Esophagus muscularis mucosa (tissue), 4 donors: ENCODE data around the gene PGAM1. TPM values are rescaled to one million over a fixed set of nuclear protein-coding genes. Genes with fewer than 3 reads are reported as not detected.
A peak's percentile ranks its signal among the peaks of the same experiment; 100 is the strongest.

ENCODE experiments used
- DNase-seq: peaks from one replicate; pipeline ENCODE4 v3.0.0-alpha.2; 2017; ENCODE audit errors: extremely low spot score
- H3K27ac ChIP-seq, 4 donors: fragments of 200-600 bp; sonication (generic); replicated peaks in 1 of 4; 1 replicate in 3 of 4; 2 replicates in 1 of 4; pipeline ENCODE4 v1.5.1; 2016 to 2019; ENCODE audit warnings: mild to moderate bottlenecking in 1 of 4
- H3K27me3 ChIP-seq, 4 donors: fragments of 200-600 bp; sonication (generic); one replicate each; pipeline versions ENCODE4 v1.5.1 to v1.6.0; 2016 to 2019
- H3K36me3 ChIP-seq, 4 donors: fragments of 200-600 bp; sonication (generic); one replicate each; pipeline ENCODE4 v1.5.1; 2016 to 2019
- H3K4me1 ChIP-seq, 4 donors: fragments of 200-600 bp; sonication (generic); one replicate each; pipeline ENCODE4 v1.5.1; 2016 to 2019
- H3K4me3 ChIP-seq, 4 donors: fragments of 200-600 bp; sonication (generic); 1 replicate in 2 of 4; 2 replicates in 2 of 4; pipeline ENCODE4 v1.5.1; 2016 to 2019; ENCODE audit warnings: mild to moderate bottlenecking in 4 of 4, moderate library complexity in 1 of 4
- H3K9me3 ChIP-seq, 4 donors: fragments of 200-600 bp; sonication (generic); 1 replicate in 3 of 4; 2 replicates in 1 of 4; pipeline ENCODE4 v1.5.1; 2016 to 2019
- EP300 ChIP-seq: sonication (generic); formaldehyde crosslinking; IDR thresholded peaks from one replicate; pipeline ENCODE4 v1.6.1; 2017; ENCODE audit warnings: antibody characterized with exemption
- POLR2A ChIP-seq: fragments of 450-650 bp; IDR thresholded peaks from one replicate; pipeline ENCODE4 v1.6.1; 2017; ENCODE audit warnings: antibody characterized with exemption, moderate library complexity, mild to moderate bottlenecking, low read depth
- POLR2AphosphoS5 ChIP-seq, 2 donors: sonication (generic); formaldehyde crosslinking; IDR thresholded peaks; one replicate each; pipeline ENCODE4 v1.6.1; 2017; ENCODE audit warnings: antibody characterized with exemption in 2 of 2
- WGBS: methylation state at CpG from one replicate; pipeline ENCODE4 v1.1.5; 2018; 5-methylcytosine and 5-hydroxymethylcytosine counted together
- intact Hi-C: fragments of 100-400 bp; cut with DNase I; formaldehyde crosslinking; loops from one replicate; pipeline ENCODE4 v1.15.1; 2023
- total RNA-seq, 4 donors: library from RNA; depleted of rRNA; stranded (reverse); fragments of >200 nt; gene quantifications; one replicate each; pipeline versions ENCODE4 v1.1.0 to v1.2.1, GENCODE V29; 2016
- TF ChIP-seq, protein P1 (sequence below), 3 experiments: fragments of 200-600 bp in 2 of 3; fragments of 450-650 bp in 1 of 3; sonication (generic) in 2 of 3; IDR thresholded peaks; one replicate each; pipeline ENCODE4 v1.5.1; 2017 to 2019; ENCODE audit warnings: antibody characterized with exemption in 3 of 3, mild to moderate bottlenecking in 2 of 3, moderate library complexity in 1 of 3

Gene PGAM1
- total RNA-seq, 4 donors from 2014 or later: 282 to 381 (median 321) TPM

DNA sequence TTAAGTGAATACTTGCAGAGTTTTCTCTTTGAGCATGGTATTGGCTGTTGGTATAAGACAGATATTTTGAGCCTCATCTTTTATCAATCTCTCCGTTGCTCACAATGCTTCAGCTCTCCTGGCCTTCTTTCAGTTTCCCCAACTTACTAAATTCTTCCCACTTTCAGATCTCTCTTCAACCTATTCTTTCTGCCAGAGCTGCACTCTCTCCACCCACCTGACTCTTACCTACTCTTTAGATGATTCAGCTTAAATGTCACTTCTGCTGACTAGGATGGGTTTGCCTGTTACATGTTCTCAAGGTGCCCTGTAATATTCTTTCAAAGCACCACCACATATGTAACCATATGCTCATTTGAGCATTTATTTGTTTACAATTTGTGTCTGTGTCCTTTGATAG, 18.2 kb downstream of the PGAM1 start:
- H3K36me3 ChIP-seq: peaks cover 16 to 40% (median 29%) of the 10 kb centered on the region in 4 donors
- no peaks in the 10 kb centered on the region for H3K27me3 ChIP-seq
- intact Hi-C loops: no loop called here
- H3K9me3 ChIP-seq: no peaks in the 10 kb centered on the region
- H3K4me3 ChIP-seq: no peak overlapping the region
- TF ChIP-seq, protein P1, sequence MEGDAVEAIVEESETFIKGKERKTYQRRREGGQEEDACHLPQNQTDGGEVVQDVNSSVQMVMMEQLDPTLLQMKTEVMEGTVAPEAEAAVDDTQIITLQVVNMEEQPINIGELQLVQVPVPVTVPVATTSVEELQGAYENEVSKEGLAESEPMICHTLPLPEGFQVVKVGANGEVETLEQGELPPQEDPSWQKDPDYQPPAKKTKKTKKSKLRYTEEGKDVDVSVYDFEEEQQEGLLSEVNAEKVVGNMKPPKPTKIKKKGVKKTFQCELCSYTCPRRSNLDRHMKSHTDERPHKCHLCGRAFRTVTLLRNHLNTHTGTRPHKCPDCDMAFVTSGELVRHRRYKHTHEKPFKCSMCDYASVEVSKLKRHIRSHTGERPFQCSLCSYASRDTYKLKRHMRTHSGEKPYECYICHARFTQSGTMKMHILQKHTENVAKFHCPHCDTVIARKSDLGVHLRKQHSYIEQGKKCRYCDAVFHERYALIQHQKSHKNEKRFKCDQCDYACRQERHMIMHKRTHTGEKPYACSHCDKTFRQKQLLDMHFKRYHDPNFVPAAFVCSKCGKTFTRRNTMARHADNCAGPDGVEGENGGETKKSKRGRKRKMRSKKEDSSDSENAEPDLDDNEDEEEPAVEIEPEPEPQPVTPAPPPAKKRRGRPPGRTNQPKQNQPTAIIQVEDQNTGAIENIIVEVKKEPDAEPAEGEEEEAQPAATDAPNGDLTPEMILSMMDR (IDR thresholded peaks at IDR 0.05): no peak
- DNase-seq: no peak
- 88% methylated on average over 1 of the region's 1 CpG for WGBS
- peaks cover 26 to 43% (median 40%) of the 10 kb centered on the region in 4 donors for H3K4me1 ChIP-seq
- H3K27ac ChIP-seq: no peak overlapping the region

DNA sequence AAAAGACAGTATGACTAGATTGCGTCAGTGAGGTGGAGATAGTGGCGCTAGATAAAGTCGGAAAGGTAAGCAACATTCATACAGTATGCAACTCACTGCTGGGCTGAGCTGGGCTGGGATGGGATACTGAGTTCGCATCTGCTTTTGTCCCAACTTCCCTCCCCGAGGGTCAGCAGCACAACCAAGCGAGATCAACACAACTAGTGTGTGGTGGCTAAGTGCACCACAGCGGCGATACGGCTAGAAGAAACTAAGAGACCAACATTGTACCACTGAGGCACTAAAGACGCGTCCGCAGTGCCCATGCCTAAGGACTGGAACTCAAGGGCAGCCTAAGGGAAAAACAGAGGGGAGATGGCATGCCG, 19.3 kb downstream of the PGAM1 start:
- Histone ChIP-seq H3K27ac (peak overlapping the region; percentile 74 to 85 (median 80)), H3K9me3 (no peaks in the 10 kb centered on the region), H3K27me3 (no peaks in the 10 kb centered on the region), H3K4me3 (peak overlapping the region; percentile 77 to 92 (median 90)), H3K4me1 (peaks cover 28 to 49% (median 41%) of the 10 kb centered on the region in 4 donors), H3K36me3 (peaks cover 6 to 29% (median 18%) of the 10 kb centered on the region in 4 donors)
- 2% methylated on average over 11 of the region's 13 CpGs for WGBS
- TF ChIP-seq, protein P1 (IDR thresholded peaks at IDR 0.05): no peak
- TF ChIP-seq POLR2A: no peak
- no peak for TF ChIP-seq POLR2AphosphoS5 (IDR thresholded peaks at IDR 0.05)
- no peak for TF ChIP-seq EP300
- no peak for DNase-seq
- intact Hi-C loops: no loop called here

DNA sequence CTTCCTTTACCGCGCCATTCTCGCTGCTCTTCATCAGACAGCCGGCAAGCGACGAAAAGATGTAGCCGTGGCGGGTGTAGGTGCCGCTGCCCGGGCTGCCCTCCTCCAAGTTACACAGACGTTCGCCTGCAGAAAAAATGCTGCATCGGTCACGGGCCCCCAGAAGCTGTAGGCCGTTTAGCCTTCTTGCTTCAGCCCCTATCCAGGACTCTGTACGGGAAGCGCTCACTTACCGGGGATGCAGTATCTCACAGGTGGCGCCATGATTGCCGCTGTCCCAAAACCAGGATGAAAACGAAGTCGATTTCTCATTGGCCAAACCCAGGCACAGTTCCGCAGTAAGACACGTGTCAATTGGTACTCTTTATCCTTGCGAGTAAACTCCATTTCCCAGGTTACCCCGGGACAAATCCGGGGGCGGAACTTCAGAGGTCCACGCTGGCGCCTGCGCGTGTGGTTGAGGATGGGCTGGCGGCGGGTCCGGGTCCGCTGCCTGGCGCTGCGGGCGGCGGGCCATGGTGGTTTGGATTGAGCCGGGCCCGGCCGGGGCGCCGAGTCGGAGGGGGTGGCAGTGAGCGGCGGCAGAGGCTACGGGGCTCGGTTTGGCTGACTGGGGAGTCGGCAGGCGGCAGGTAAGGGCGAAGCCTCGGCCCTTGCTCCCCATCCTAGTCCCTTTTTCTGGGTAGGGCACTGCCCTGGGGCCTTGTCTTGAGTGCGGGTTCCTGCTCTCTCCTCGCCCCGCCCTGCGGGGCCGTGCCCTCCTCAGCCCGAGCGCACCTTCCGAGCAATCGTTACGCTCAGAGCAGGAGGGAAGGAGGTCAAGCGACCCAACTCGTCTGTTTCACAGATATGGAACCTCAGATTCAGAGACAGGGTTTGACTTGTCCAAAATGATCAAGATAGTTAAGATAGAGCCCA, 20.0 kb downstream of the PGAM1 start, which contains the start of the genes EXOSC1 and ZDHHC16:
TSS of gene EXOSC1 (minus strand) at position 285 of the 918 bp plus-strand sequence. CDS start at position 264, 21 bp downstream.
TSS of gene ZDHHC16 (plus strand) at position 454 of the 918 bp plus-strand sequence. CDS start 5,501 bp downstream, outside the sequence.
- 0% methylated on average over 21 of the region's 66 CpGs for WGBS

DNA sequence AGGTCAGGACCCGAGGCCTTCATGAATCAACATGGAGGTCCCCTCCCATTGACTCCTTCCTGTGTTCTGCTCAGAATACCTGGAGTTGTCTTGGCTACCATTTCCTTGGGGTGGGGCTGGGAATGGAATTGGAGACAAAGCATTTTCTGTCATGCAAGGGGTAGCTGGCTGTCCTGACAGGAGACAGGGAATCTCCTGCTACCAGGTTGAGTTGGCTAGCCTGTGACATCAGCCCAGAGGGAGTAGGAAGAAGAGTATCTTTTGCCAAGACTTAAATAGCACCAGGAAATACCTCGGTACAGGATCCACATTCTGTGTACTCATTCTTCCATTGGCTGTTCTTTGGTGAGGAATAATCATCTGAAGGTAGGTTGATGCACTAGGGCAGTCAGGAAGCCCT, 24.8 kb downstream of the PGAM1 start:
- Histone ChIP-seq H3K36me3 (peaks cover 3 to 47% (median 32%) of the 10 kb centered on the region in 4 donors), H3K27ac (no peak overlapping the region), H3K4me1 (peaks cover 33 to 75% (median 55%) of the 10 kb centered on the region in 4 donors), H3K4me3 (no peak overlapping the region), H3K9me3 (no peaks in the 10 kb centered on the region), H3K27me3 (no peaks in the 10 kb centered on the region)
- 17% methylated on average over 1 of the region's 2 CpGs for WGBS
- no peak for DNase-seq
- peak in 1 of 2 donors; percentile 4 for TF ChIP-seq POLR2AphosphoS5 (IDR thresholded peaks at IDR 0.05)
- no peak for TF ChIP-seq EP300
- intact Hi-C loops: no loop called here

More for the DNA sequence above, 20.0 kb downstream of the PGAM1 start, which contains the start of the genes EXOSC1 and ZDHHC16:
- no peaks in the 10 kb centered on the region for H3K27me3 ChIP-seq
- peak; percentile 32 for TF ChIP-seq POLR2A
- TF ChIP-seq EP300: no peak
- TF ChIP-seq, protein P1 (IDR thresholded peaks at IDR 0.05): peak in 1 of 3 experiments; percentile 45
- peak; percentile 89 to 92 for TF ChIP-seq POLR2AphosphoS5 (IDR thresholded peaks at IDR 0.05)
- intact Hi-C loops: no loop called here
- peak; percentile 98 for DNase-seq
- H3K4me1 ChIP-seq: peaks cover 33 to 55% (median 45%) of the 10 kb centered on the region in 4 donors
- H3K9me3 ChIP-seq: no peaks in the 10 kb centered on the region
- H3K4me3 ChIP-seq: peak within 1 kb of the TSS; percentile 77 to 92 (median 90)
- peaks cover 1 to 22% (median 12%) of the 10 kb centered on the region in 4 donors for H3K36me3 ChIP-seq
- H3K27ac ChIP-seq: peak within 1 kb of the TSS; percentile 74 to 85 (median 80)

DNA sequence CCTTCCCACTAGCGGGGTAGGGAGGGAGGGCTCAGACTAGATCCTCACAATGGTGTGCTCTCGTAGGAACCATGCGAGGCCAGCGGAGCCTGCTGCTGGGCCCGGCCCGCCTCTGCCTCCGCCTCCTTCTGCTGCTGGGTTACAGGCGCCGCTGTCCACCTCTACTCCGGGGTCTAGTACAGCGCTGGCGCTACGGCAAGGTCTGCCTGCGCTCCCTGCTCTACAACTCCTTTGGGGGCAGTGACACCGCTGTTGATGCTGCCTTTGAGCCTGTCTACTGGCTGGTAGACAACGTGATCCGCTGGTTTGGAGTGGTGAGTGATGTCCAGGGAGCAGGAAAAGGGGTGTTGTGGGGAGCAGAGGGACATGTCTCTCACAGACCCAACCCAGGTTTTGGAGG, 25.6 kb downstream of the PGAM1 start:
- H3K27me3 ChIP-seq: no peaks in the 10 kb centered on the region
- WGBS: 96% methylated on average over 10 of the region's 17 CpGs
- no peak overlapping the region for H3K27ac ChIP-seq
- H3K4me3 ChIP-seq: no peak overlapping the region
- H3K36me3 ChIP-seq: peaks cover 11 to 54% (median 40%) of the 10 kb centered on the region in 4 donors
- DNase-seq: no peak
- no peak for TF ChIP-seq EP300
- no peak for TF ChIP-seq POLR2AphosphoS5 (IDR thresholded peaks at IDR 0.05)
- TF ChIP-seq, protein P1 (IDR thresholded peaks at IDR 0.05): no peak
- TF ChIP-seq POLR2A: no peak
- intact Hi-C loops: no loop called here
- H3K4me1 ChIP-seq: peaks cover 32 to 72% (median 51%) of the 10 kb centered on the region in 4 donors
- no peaks in the 10 kb centered on the region for H3K9me3 ChIP-seq
